GM21381 (cell line): ENCODE measurements around the gene FKBP1A.

Source experiments
- ATAC-seq: cut with Tn5 transposase; IDR thresholded peaks from one replicate; pipeline ENCODE4 v1.9.1; 2021; ENCODE audit warnings: mild to moderate bottlenecking, moderate library complexity; ENCODE audit not compliant: unreplicated experiment

FKBP1A gene

GRCh38 chr20:1334761-1335160, 58.1 kb downstream of the FKBP1A start:
- ATAC-seq, result no peak

- no peak for ATAC-seq
These were observed 58.5 kb downstream of the FKBP1A start for GRCh38 chr20:1334370-1334731.

- ATAC-seq, result no peak
These were observed 59.1 kb downstream of the FKBP1A start for GRCh38 chr20:1333462-1334369.

GRCh38 chr20:1332749-1333300, 60.0 kb downstream of the FKBP1A start:
- ATAC-seq, result no peak

- no peak for ATAC-seq
These were observed 60.9 kb downstream of the FKBP1A start for GRCh38 chr20:1331801-1332453.

GRCh38 chr20:1331101-1331500, 61.8 kb downstream of the FKBP1A start:
- no peak for ATAC-seq

GRCh38 chr20:1330075-1330830, 62.6 kb downstream of the FKBP1A start:
- peak; percentile 30 for ATAC-seq

- no peak for ATAC-seq
These were observed 64.0 kb downstream of the FKBP1A start, which contains the start of gene SDCBP2 for GRCh38 chr20:1328680-1329330. SDCBP2 (minus strand) TSS chr20:1329139; CDS start chr20:1320416, 8,723 bp downstream.

- ATAC-seq, result no peak
These were observed 64.8 kb downstream of the FKBP1A start for GRCh38 chr20:1327827-1328679.

GRCh38 chr20:1327241-1327653, 65.6 kb downstream of the FKBP1A start:
- no peak for ATAC-seq

GRCh38 chr20:1326031-1326930, 66.6 kb downstream of the FKBP1A start:
- no peak for ATAC-seq

GRCh38 chr20:1325173-1326030, 67.5 kb downstream of the FKBP1A start:
- peak; percentile 86 for ATAC-seq

GRCh38 chr20:1324598-1325172, 68.2 kb downstream of the FKBP1A start:
- no peak for ATAC-seq

GRCh38 chr20:1323830-1324597, 68.8 kb downstream of the FKBP1A start:
- no peak for ATAC-seq

- ATAC-seq, result no peak
These were observed 69.6 kb downstream of the FKBP1A start for GRCh38 chr20:1323256-1323655.

- no peak for ATAC-seq
These were observed 70.2 kb downstream of the FKBP1A start for GRCh38 chr20:1322511-1323245.
